K562 (cell line): ENCODE measurements around the gene FAM199X. TPM values are rescaled to one million over a fixed set of nuclear protein-coding genes. Genes with fewer than 3 reads are reported as not detected.

Experiments used
- CBFA2T3 ChIP-seq: fragments of 450-650 bp; IDR thresholded peaks from 2 replicates; pipeline ENCODE4 v1.6.1; 2017
- DMBX1 ChIP-seq: fragments of 250-450 bp; sonication (Bioruptor Pico); IDR thresholded peaks from 2 replicates; pipeline ENCODE4 v1.8.0; 2022; ENCODE audit warnings: inconsistent platforms, mild to moderate bottlenecking, moderate library complexity, borderline replicate concordance
- GATAD2B ChIP-seq: fragments of 450-650 bp; IDR thresholded peaks from 2 replicates; pipeline ENCODE4 v1.6.1; 2017; ENCODE audit warnings: mild to moderate bottlenecking, borderline replicate concordance
- HDAC1 ChIP-seq, 2 experiments: fragments of 450-650 bp; IDR thresholded peaks; 2 replicates each; pipeline ENCODE4 v1.6.1; 2016 to 2017; ENCODE audit warnings: inconsistent platforms in 1 of 2, mild to moderate bottlenecking in 1 of 2, moderate library complexity in 1 of 2
- HNRNPH1 ChIP-seq: fragments of 200-400 bp; formaldehyde crosslinking; optimal IDR thresholded peaks from 2 replicates; pipeline ENCODE3; 2017; ENCODE audit warnings: low read depth, mild to moderate bottlenecking, low read length, moderate library complexity
- KAT7 ChIP-seq: sonication (generic); formaldehyde crosslinking; IDR thresholded peaks from 2 replicates; pipeline ENCODE4 v1.8.0; 2022; ENCODE audit warnings: missing genetic modification reagents, mild to moderate bottlenecking, borderline replicate concordance
- MAFG ChIP-seq: fragments of 450-650 bp; conservative IDR thresholded peaks from 2 replicates; pipeline ENCODE4 v1.6.1; 2016; ENCODE audit warnings: missing genetic modification characterization, missing compliant biosample characterization
- MTA2 ChIP-seq: fragments of 450-650 bp; IDR thresholded peaks from 2 replicates; pipeline ENCODE4 v1.6.1; 2016; ENCODE audit warnings: low read depth
- NFATC3 ChIP-seq: fragments of 450-650 bp; IDR thresholded peaks from 2 replicates; pipeline ENCODE4 v1.6.1; 2017; ENCODE audit warnings: mild to moderate bottlenecking
- POLR2AphosphoS5 ChIP-seq: IDR thresholded peaks from 2 replicates; pipeline ENCODE4 v1.6.1; 2011; ENCODE audit warnings: mild to moderate bottlenecking, low read depth, low read length, moderate library complexity; ENCODE audit not compliant: control insufficient read depth, insufficient read depth
- PTTG1 ChIP-seq: fragments of 450-650 bp; IDR thresholded peaks from 2 replicates; pipeline ENCODE4 v1.6.1; 2016; ENCODE audit warnings: low read depth, mild to moderate bottlenecking, missing genetic modification characterization, missing compliant biosample characterization
- RAD51 ChIP-seq: fragments of 450-650 bp; IDR thresholded peaks from 2 replicates; pipeline ENCODE4 v1.7.1; 2016; ENCODE audit warnings: low read depth, mild to moderate bottlenecking, borderline replicate concordance
- RERE ChIP-seq: sonication (generic); formaldehyde crosslinking; IDR thresholded peaks from 2 replicates; pipeline ENCODE4 v1.8.0; 2023; ENCODE audit warnings: missing genetic modification reagents, mild to moderate bottlenecking, borderline replicate concordance
- SRSF3 ChIP-seq: fragments of 200-400 bp; formaldehyde crosslinking; IDR thresholded peaks from 2 replicates; pipeline ENCODE4 v1.6.1; 2016; ENCODE audit warnings: mild to moderate bottlenecking, low read length, moderate library complexity; ENCODE audit not compliant: insufficient read depth
- ZBTB2 ChIP-seq: fragments of 450-650 bp; IDR thresholded peaks from 2 replicates; pipeline ENCODE4 v1.6.1; 2016; ENCODE audit warnings: antibody characterized with exemption
- ZEB2 ChIP-seq: fragments of 450-650 bp; IDR thresholded peaks from 2 replicates; pipeline ENCODE4 v1.6.1; 2016
- ZNF239 ChIP-seq: fragments of 250-450 bp; sonication (Bioruptor Pico); IDR thresholded peaks from 2 replicates; pipeline ENCODE4 v1.4.0; 2020; ENCODE audit warnings: mild to moderate bottlenecking
- ZNF584 ChIP-seq: fragments of 200-800 bp; sonication (Bioruptor generic); IDR thresholded peaks from 2 replicates; pipeline ENCODE4 v1.6.1; 2016; ENCODE audit warnings: low read depth, mild to moderate bottlenecking, missing genetic modification characterization, missing compliant biosample characterization
- polyA plus RNA-seq, 8 experiments: library from polyadenylated mRNA; depleted of rRNA in 4 of 8; stranded (reverse) in 5 of 8; unstranded in 3 of 8; fragments of >200 nt; fragmentation: Nextera tagmentation in 2 of 8; fragmentation: Illumina TruSeq in 1 of 8; extraction: Ambion mirVana in 2 of 8; extraction: Trizol in 1 of 8; gene quantifications; 2 replicates each; pipeline versions ENCODE4 v1.2.1 to v1.2.3, GENCODE V29; 2011 to 2014; ENCODE audit warnings: inconsistent platforms in 1 of 8, missing spikeins in 1 of 8
- total RNA-seq, 7 experiments: library from RNA; depleted of rRNA in 6 of 7; stranded (reverse); fragments of >200 nt in 6 of 7; fragmentation: Illumina TruSeq in 2 of 7; extraction: Trizol in 2 of 7; gene quantifications; 2 replicates each; pipeline versions ENCODE4 v1.2.1 to v1.2.3, GENCODE V29; 2011 to 2021; ENCODE audit warnings: low replicate concordance in 1 of 7
- TF ChIP-seq, protein P1 (sequence below): fragments of 250-450 bp; sonication (Bioruptor Pico); IDR thresholded peaks from 2 replicates; pipeline ENCODE4 v1.8.0; 2022; ENCODE audit warnings: inconsistent platforms

Gene FAM199X
- total and polyA plus RNA-seq, 9 of the 15 experiments (the other 6 are each of a cell fraction or from before 2014, with no cell fraction given): 4.6 to 22.2 (median 13.7) TPM

DNA sequence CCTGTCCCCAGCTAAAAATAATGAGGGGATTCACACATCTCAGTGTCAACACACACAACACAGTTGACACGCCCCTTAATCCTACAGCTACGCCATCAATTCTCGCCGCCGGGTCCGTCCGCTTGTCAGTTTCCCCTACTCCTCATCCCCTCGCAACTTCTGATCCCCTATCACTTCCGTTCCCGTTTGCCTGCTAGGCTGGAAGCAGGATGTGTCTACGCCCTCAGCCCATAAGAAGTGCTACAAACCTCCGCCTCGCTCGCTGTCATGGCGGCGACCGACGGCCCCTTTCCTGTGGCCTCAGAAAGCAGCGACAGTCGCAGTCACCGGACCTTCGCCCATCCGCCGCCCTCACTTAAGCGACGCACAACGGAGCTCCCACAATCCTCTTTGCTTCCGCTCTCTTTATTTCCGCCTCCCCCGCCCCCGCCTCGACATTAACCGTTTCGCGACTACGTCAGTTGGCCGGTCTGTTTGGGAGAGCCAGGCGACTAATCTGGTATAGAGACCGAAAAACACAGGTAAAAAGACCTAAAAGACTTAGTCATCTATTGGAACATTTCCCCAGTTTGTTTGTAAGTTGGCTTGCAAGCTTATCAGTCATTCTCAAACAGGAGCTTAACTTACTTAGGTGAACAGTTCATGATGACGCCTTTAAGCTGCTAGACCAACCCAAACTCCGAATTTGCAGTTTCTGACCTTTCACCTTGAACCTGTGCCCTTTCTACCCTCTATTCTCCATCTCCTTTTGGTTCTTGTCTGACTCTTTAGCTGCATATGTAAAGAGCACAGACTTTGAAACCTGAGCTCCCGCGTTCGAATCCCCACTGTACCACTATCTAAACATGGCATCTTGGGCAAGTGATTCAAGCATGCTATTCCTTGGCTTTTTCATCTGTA is 9.4 kb upstream of the FAM199X start, which contains the start of gene SLC25A53 (continued):
- TF ChIP-seq RERE (CRISPR knock-in tag) (no peak), ZBTB2 (0 out of 2 replicates have a peak, but pooled peaks have one; percentile 28), CBFA2T3 (no peak), POLR2AphosphoS5 (peak; percentile 89), ZNF239 (CRISPR knock-in tag) (no peak), PTTG1 (no peak), DMBX1 (CRISPR knock-in tag) (peak; percentile 61; the same call in 1 of the 2 replicates), MAFG (tag) (no peak), HNRNPH1 (no peak), GATAD2B (no peak), NFATC3 (no peak), HDAC1 (IDR thresholded peaks at IDR 0.05) (peak in 1 of 2 experiments; percentile 86; a peak in 2 of 4 replicates), ZEB2 (peak; percentile 97), MTA2 (no peak), ZNF584 (CRISPR knock-in tag) (no peak), KAT7 (CRISPR knock-in tag) (no peak), RAD51 (no peak), SRSF3 (no peak)
- TF ChIP-seq, protein P1, sequence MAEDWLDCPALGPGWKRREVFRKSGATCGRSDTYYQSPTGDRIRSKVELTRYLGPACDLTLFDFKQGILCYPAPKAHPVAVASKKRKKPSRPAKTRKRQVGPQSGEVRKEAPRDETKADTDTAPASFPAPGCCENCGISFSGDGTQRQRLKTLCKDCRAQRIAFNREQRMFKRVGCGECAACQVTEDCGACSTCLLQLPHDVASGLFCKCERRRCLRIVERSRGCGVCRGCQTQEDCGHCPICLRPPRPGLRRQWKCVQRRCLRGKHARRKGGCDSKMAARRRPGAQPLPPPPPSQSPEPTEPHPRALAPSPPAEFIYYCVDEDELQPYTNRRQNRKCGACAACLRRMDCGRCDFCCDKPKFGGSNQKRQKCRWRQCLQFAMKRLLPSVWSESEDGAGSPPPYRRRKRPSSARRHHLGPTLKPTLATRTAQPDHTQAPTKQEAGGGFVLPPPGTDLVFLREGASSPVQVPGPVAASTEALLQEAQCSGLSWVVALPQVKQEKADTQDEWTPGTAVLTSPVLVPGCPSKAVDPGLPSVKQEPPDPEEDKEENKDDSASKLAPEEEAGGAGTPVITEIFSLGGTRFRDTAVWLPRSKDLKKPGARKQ: no peak
